Tongue (tissue), 1 donor: ENCODE measurements around the gene NAGPA. TPM values are rescaled to one million over a fixed set of nuclear protein-coding genes. Genes with fewer than 3 reads are reported as not detected.

Experiments used
- total RNA-seq: library from RNA; depleted of rRNA; stranded (reverse); fragments of >200 nt; gene quantifications from one replicate; pipeline ENCODE4 v1.2.3, GENCODE V29; 2014

NAGPA gene
- total RNA-seq, 1 donor from 2014 or later, result 4.4 TPM

Other genes with a start within 250 kb of the NAGPA start
- not detected for gene SEPTIN12, start 245.6 kb downstream of the NAGPA start, total RNA-seq
- not detected for gene SMIM22, start 238.6 kb downstream of the NAGPA start, total RNA-seq
- 12.6 TPM for gene ROGDI, start 231.3 kb downstream of the NAGPA start, total RNA-seq
- 42.0 TPM for gene GLYR1, start 186.6 kb downstream of the NAGPA start, total RNA-seq
- 19.7 TPM for gene UBN1, start 186.5 kb downstream of the NAGPA start, total RNA-seq
- 105 TPM for gene PPL, start 96.8 kb downstream of the NAGPA start, total RNA-seq
- gene SEC14L5, start 75.6 kb downstream of the NAGPA start, total RNA-seq, result 3.1 TPM
- 5.3 TPM for gene C16orf89, start 32.0 kb upstream of the NAGPA start, total RNA-seq
- 11.9 TPM for gene ALG1, start 37.9 kb upstream of the NAGPA start, total RNA-seq
- gene EEF2KMT, start 63.9 kb upstream of the NAGPA start, total RNA-seq, result 5.2 TPM